Hepatocyte (in vitro differentiated cells): ENCODE results near the gene ERC2.

ENCODE experiments used
- EZH2 ChIP-seq: fragments of 200-600 bp; sonication (generic); IDR thresholded peaks from 2 replicates; pipeline ENCODE4 v1.6.1; 2016; ENCODE audit warnings: antibody characterized with exemption, mild to moderate bottlenecking, borderline replicate concordance
- EZH2phosphoT487 ChIP-seq: fragments of 200-600 bp; sonication (generic); IDR thresholded peaks from one replicate; pipeline ENCODE4 v1.6.1; 2018; ENCODE audit warnings: antibody characterized with exemption, mild to moderate bottlenecking, low read depth, moderate library complexity; ENCODE audit not compliant: unreplicated experiment, severe bottlenecking
- TF ChIP-seq, protein P1 (sequence below): fragments of 200-600 bp; sonication (generic); IDR thresholded peaks from 2 replicates; pipeline ENCODE4 v1.5.1; 2016; ENCODE audit warnings: antibody characterized with exemption, mild to moderate bottlenecking; ENCODE audit not compliant: poor library complexity

DNA sequence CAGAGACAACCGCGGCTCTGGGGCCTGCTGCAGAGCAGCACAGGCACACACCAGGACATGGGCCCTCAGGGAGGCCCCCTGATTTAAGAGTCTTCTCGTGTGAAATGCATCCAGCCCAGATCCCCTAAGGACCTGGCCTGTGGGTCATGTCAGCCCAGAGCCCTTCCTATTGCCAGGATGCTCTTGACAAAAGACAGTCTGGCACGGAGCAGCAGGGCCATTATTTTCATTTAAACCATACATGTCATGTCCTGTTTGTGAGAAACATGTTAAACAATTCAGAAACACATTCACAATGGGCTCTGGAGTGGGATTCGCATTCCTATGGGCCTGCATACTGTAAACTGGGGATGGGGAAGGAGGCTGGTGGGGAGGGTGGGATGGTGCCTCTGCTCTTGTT is 613.8 kb downstream of the ERC2 start:
- TF ChIP-seq, protein P1, sequence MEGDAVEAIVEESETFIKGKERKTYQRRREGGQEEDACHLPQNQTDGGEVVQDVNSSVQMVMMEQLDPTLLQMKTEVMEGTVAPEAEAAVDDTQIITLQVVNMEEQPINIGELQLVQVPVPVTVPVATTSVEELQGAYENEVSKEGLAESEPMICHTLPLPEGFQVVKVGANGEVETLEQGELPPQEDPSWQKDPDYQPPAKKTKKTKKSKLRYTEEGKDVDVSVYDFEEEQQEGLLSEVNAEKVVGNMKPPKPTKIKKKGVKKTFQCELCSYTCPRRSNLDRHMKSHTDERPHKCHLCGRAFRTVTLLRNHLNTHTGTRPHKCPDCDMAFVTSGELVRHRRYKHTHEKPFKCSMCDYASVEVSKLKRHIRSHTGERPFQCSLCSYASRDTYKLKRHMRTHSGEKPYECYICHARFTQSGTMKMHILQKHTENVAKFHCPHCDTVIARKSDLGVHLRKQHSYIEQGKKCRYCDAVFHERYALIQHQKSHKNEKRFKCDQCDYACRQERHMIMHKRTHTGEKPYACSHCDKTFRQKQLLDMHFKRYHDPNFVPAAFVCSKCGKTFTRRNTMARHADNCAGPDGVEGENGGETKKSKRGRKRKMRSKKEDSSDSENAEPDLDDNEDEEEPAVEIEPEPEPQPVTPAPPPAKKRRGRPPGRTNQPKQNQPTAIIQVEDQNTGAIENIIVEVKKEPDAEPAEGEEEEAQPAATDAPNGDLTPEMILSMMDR = no peak
- TF ChIP-seq EZH2 (no peak), EZH2phosphoT487 (no peak)
